Measurements from ENCODE around the gene MYO3A.

- TF ChIP-seq CTCF (IDR thresholded peaks at IDR 0.05): no peak
- no peak for TF ChIP-seq EZH2 (IDR thresholded peaks at IDR 0.05; ENCODE audit: borderline replicate concordance, insufficient read depth, low read depth, low read length, poor library complexity, severe bottlenecking)
Measured at GRCh38 chr10:26243351-26243720, 309.3 kb downstream of the MYO3A start.

Data from B cell (primary cell).